Measurements from ENCODE around the gene HTR3B. TPM values are rescaled to one million over a fixed set of nuclear protein-coding genes. Genes with fewer than 3 reads are reported as not detected.

HTR3B gene
- polyA plus RNA-seq, 3 donors = 0.04 to 0.14 TPM; not detected in 1

DNA sequence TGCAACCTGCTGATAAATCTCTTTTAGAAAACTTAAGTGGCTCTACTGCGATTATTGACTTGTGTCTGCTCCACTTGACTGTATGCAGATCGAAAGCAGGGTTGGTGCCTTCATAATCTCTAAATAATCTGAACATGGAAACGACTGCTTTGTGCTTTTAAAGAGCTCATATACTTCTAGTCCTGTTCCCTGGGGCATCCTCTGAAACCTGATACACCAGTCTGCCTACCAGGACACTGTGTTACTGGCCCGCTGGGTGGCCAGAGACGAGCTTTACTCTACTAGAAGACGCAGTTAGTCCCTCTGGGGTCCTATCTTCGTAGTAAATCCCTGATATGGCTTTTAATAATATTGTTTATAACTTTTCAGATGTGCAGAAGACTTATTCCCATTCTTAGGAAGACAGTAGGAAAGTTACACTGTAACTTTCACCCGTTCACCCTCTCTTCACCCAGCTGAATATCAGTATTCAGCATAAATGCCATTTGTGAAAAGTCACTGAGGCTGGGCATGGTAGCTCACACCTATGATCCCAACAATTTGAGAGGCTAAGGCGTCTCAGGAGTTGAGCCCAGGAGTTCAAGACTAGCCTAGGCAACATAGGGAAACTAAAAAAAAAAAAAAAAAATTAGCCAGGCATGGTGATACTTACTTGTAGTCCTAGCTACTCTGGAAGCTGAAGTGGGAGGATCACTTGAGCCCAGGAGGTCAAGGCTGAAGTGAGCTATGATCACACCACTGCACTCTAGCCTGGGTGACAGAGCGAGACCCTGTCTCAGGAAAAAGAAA, 9.0 kb upstream of the HTR3B start:
- Histone ChIP-seq H3K4me1 (ENCODE audit: control insufficient read depth in 1 of 2, insufficient read depth in 2 of 2, low read length in 2 of 2) (no peaks in the 10 kb centered on the region), H4K20me1 (ENCODE audit: insufficient read depth, low read length) (no peaks in the 10 kb centered on the region), H3K9me3 (replicated peaks in 1 of 2; ENCODE audit: control insufficient read depth in 1 of 2, insufficient read depth in 1 of 2, low read length in 2 of 2) (no peaks in the 10 kb centered on the region), H3K79me2 (ENCODE audit: insufficient read depth, low read length) (no peaks in the 10 kb centered on the region), H3K4me3 (replicated peaks in 1 of 3; ENCODE audit: low read depth in 2 of 3, low read length in 3 of 3) (no peak overlapping the region), H3K27ac (ENCODE audit: low read depth in 1 of 2, low read length in 2 of 2) (no peak overlapping the region), H3K4me2 (replicated peaks; ENCODE audit: extremely low read depth, low read length, poor library complexity, severe bottlenecking) (no peak overlapping the region), H2AFZ (ENCODE audit: insufficient read depth, low read depth, low read length, poor library complexity, severe bottlenecking) (no peak overlapping the region), H3K9ac (ENCODE audit: insufficient read depth, low read length, poor library complexity, severe bottlenecking) (no peak overlapping the region), H3K36me3 (replicated peaks in 1 of 2; ENCODE audit: control insufficient read depth in 1 of 2, insufficient read depth in 2 of 2, low read length in 2 of 2) (no peaks in the 10 kb centered on the region), H3K27me3 (ENCODE audit: control insufficient read depth in 2 of 2, insufficient read depth in 2 of 2, low read length in 2 of 2) (no peaks in the 10 kb centered on the region)
- no peak for TF ChIP-seq CTCF (IDR thresholded peaks at IDR 0.05)
- Mint-ChIP-seq H3K27me3 (ENCODE audit: low read depth in 3 of 3) (peaks cover 2 to 7% (median 4%) of the 10 kb centered on the region in 3 donors), H3K36me3 (no peaks in the 10 kb centered on the region), H3K4me1 (peaks cover 5% of the 10 kb centered on the region), H3K4me3 (no peak overlapping the region), H3K27ac (no peak overlapping the region), H3K9me3 (peaks cover 0 to 1% (median under 1%) of the 10 kb centered on the region in 7 donors)
- intact Hi-C loops (cut with micrococcal nuclease) = loop anchor here (2.0 to 10.0 kb wide), 3 partner anchors 129 to 367 kb away; no protein-coding TSS in a partner anchor
- no peak for DNase-seq
- 94% methylated on average over 4 of the region's 10 CpGs for WGBS (ENCODE audit: insufficient coverage)

DNA sequence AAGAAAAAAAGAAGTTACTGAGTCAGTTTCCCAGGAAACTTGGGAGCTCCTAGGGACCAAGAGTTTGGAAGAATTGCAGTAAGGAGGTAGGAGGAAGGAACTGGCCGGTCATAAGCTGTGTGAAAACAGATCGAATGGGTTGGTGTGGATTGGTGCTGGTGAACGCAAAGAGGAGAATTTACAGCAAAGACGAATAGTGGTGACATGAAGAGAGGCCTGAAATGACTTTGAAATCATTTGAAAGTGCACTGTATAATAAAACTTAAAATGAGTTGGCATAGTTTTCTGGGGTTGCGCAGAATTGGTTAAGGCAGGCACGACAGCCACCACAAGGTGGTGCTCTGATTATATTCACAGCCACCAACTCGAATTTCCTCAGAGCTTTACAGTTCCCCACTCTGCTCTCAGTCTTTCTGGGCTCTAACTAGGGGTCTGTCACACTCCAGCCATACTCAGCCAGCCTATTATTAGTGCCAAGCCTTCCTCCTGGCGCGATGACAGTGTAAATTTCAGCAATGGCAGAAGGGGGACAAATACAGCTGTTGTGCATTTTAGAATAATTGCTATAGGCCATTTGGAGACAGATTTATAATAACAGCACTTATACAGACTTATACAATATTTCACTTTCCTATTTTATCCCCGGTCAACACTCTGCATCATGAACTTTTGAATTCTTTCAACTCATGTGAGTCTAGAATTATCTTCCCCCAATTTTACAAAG, 8.3 kb upstream of the HTR3B start:
- H3K27me3 ChIP-seq (ENCODE audit: control insufficient read depth in 2 of 2, insufficient read depth in 2 of 2, low read length in 2 of 2) = no peaks in the 10 kb centered on the region
- peaks cover 0 to 5% (median 3%) of the 10 kb centered on the region in 7 donors for H3K9me3 Mint-ChIP-seq
- no peak overlapping the region for H2AFZ ChIP-seq (ENCODE audit: insufficient read depth, low read depth, low read length, poor library complexity, severe bottlenecking)

More for the DNA sequence above, 8.3 kb upstream of the HTR3B start:
- Histone ChIP-seq H3K27ac (ENCODE audit: low read depth in 1 of 2, low read length in 2 of 2) (no peak overlapping the region), H3K4me3 (replicated peaks in 1 of 3; ENCODE audit: low read depth in 2 of 3, low read length in 3 of 3) (no peak overlapping the region), H3K4me2 (replicated peaks; ENCODE audit: extremely low read depth, low read length, poor library complexity, severe bottlenecking) (no peak overlapping the region), H3K9me3 (replicated peaks in 1 of 2; ENCODE audit: control insufficient read depth in 1 of 2, insufficient read depth in 1 of 2, low read length in 2 of 2) (no peaks in the 10 kb centered on the region), H4K20me1 (ENCODE audit: insufficient read depth, low read length) (no peaks in the 10 kb centered on the region), H3K36me3 (replicated peaks in 1 of 2; ENCODE audit: control insufficient read depth in 1 of 2, insufficient read depth in 2 of 2, low read length in 2 of 2) (no peaks in the 10 kb centered on the region), H3K4me1 (ENCODE audit: control insufficient read depth in 1 of 2, insufficient read depth in 2 of 2, low read length in 2 of 2) (no peaks in the 10 kb centered on the region), H3K79me2 (ENCODE audit: insufficient read depth, low read length) (no peaks in the 10 kb centered on the region), H3K9ac (ENCODE audit: insufficient read depth, low read length, poor library complexity, severe bottlenecking) (no peak overlapping the region)
- Mint-ChIP-seq H3K27me3 (ENCODE audit: low read depth in 3 of 3) (peaks cover 2 to 7% (median 4%) of the 10 kb centered on the region in 3 donors), H3K27ac (no peak overlapping the region), H3K4me1 (peaks cover 5% of the 10 kb centered on the region), H3K36me3 (no peaks in the 10 kb centered on the region), H3K4me3 (no peak overlapping the region)
- peak; percentile 12 to 45 (median 36) for DNase-seq
- intact Hi-C loops (cut with micrococcal nuclease) = loop anchor here (2.0 to 10.0 kb wide), 3 partner anchors 128 to 366 kb away; no protein-coding TSS in a partner anchor
- TF ChIP-seq CTCF (IDR thresholded peaks at IDR 0.05) = peak; percentile 70
- 39% methylated on average over 8 of the region's 10 CpGs for WGBS (ENCODE audit: insufficient coverage)

Measured in CD14-positive monocyte (primary cell).